SH-SY5Y (cell line): ENCODE data around the gene C19orf53.

Experiments used
- GATA2 ChIP-seq: IDR thresholded peaks from 2 replicates; pipeline ENCODE4 v1.6.1; 2011; ENCODE audit warnings: mild to moderate bottlenecking, low read depth, low read length
- GATA3 ChIP-seq: IDR thresholded peaks from 2 replicates; pipeline ENCODE4 v1.6.1; 2011; ENCODE audit warnings: low read depth, mild to moderate bottlenecking, low read length, moderate library complexity

GRCh38 chr19:13778847-13779246, 4.6 kb downstream of the C19orf53 start:
- TF ChIP-seq GATA2 (no peak), GATA3 (no peak)
